Testis (tissue), 2 donors: ENCODE results near the gene EZR.

ENCODE experiments used
- POLR2A ChIP-seq: fragments of 450-650 bp; IDR thresholded peaks from one replicate; pipeline ENCODE4 v1.6.1; 2017; ENCODE audit warnings: antibody characterized with exemption, mild to moderate bottlenecking, moderate library complexity
- TF ChIP-seq, protein P1 (sequence below), 3 experiments: fragments of 450-650 bp in 2 of 3; fragments of 200-600 bp in 1 of 3; sonication (generic) in 1 of 3; IDR thresholded peaks; one replicate each; pipeline ENCODE4 v1.5.1; 2016 to 2019; ENCODE audit warnings: antibody characterized with exemption in 3 of 3, mild to moderate bottlenecking in 2 of 3, moderate library complexity in 1 of 3

DNA sequence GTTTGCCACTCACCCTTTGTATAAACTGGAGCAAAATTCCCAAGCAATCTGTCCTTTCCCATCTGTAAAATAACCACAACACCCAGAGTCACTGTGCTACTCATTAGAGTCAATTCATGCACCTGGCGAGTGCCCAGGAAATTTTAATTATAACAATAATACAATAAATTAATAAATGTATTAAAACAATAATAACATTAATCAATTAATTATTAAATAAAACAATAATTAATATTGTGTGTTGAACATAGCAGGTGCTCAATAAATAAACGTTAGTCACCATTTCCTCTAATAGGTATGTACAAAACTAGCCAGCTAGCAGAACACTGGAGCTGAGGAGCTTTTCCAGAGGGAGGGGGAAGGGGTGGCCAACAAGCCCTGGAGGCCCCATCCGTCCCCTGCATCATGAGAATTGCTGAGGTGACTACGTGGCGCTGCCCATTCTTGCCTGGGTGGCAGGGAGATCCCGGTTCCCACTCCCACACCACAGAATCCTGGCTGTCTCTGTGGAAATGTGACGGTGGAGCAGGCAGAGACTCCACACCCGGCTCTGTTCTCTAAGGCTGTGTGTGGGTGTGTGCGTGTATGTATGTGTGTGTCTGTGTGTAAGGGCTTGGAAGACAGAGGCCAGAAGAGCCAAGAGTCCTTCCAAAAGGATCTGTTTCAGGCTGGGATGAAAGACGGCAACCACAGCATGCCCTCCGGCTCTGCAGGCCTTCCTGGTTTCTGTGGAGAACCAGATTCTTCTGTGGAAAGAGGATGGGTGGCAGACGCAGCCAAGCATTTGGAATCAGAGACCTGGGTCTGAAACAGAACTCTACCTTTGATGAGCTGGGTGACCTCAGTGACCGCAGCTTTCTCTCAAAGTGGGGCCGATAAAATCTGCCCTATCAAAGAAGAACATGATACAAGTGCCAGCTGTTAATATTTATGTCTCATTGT, 18.8 kb upstream of the EZR start:
- TF ChIP-seq, protein P1, sequence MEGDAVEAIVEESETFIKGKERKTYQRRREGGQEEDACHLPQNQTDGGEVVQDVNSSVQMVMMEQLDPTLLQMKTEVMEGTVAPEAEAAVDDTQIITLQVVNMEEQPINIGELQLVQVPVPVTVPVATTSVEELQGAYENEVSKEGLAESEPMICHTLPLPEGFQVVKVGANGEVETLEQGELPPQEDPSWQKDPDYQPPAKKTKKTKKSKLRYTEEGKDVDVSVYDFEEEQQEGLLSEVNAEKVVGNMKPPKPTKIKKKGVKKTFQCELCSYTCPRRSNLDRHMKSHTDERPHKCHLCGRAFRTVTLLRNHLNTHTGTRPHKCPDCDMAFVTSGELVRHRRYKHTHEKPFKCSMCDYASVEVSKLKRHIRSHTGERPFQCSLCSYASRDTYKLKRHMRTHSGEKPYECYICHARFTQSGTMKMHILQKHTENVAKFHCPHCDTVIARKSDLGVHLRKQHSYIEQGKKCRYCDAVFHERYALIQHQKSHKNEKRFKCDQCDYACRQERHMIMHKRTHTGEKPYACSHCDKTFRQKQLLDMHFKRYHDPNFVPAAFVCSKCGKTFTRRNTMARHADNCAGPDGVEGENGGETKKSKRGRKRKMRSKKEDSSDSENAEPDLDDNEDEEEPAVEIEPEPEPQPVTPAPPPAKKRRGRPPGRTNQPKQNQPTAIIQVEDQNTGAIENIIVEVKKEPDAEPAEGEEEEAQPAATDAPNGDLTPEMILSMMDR (IDR thresholded peaks at IDR 0.05) = no peak
- no peak for TF ChIP-seq POLR2A
